HCT116 (cell line): ENCODE results near the gene DAPK2.

Source experiments
- CTCF ChIP-seq, 3 experiments: fragments of 200-600 bp in 1 of 3; sonication (generic) in 1 of 3; IDR thresholded peaks in 2 of 3; conservative IDR thresholded peaks in 1 of 3; 2 replicates each; pipeline ENCODE4 v1.5.1; 2012 to 2017; ENCODE audit warnings: low read depth in 2 of 3, low read length in 2 of 3, antibody characterized with exemption in 1 of 3, borderline replicate concordance in 1 of 3, control low read depth in 1 of 3, mild to moderate bottlenecking in 1 of 3, mixed read lengths in 1 of 3, mixed run types in 1 of 3, moderate library complexity in 1 of 3; ENCODE audit not compliant: insufficient read depth in 1 of 3
- EZH2 ChIP-seq: fragments of 200-600 bp; sonication (generic); IDR thresholded peaks from 2 replicates; pipeline ENCODE4 v1.6.1; 2017; ENCODE audit warnings: antibody characterized with exemption, mixed run types
- POLR2AphosphoS5 ChIP-seq: IDR thresholded peaks from 2 replicates; pipeline ENCODE4 v1.6.1; 2011; ENCODE audit warnings: mild to moderate bottlenecking, low read depth, low read length, moderate library complexity

- TF ChIP-seq POLR2AphosphoS5 (no peak), EZH2 (no peak), CTCF (IDR thresholded peaks at IDR 0.05 in 2 of 3, conservative IDR thresholded peaks at IDR 0.05 in 1 of 3; ENCODE audit: borderline replicate concordance in 1 of 3, insufficient read depth in 1 of 3, low read depth in 2 of 3, low read length in 2 of 3) (no peak)
Measured at GRCh38 chr15:63948971-63949370, 97.3 kb downstream of the DAPK2 start.
